BE2C (cell line): ENCODE results near the gene LDLRAD4.

Experiments used
- DNase-seq: peaks from one replicate; pipeline ENCODE4 v3.0.0-alpha.2; 2020
- H3K27me3 ChIP-seq: fragments of 250-450 bp; sonication (Bioruptor Pico); 2 replicates; pipeline ENCODE4 v1.5.1; 2020; ENCODE audit warnings: mild to moderate bottlenecking
- H3K36me3 ChIP-seq: fragments of 250-450 bp; sonication (Bioruptor Pico); 2 replicates; pipeline ENCODE4 v1.5.1; 2020; ENCODE audit warnings: mild to moderate bottlenecking
- H3K4me1 ChIP-seq: fragments of 250-450 bp; sonication (Bioruptor Pico); 2 replicates; pipeline ENCODE4 v1.5.1; 2020
- H3K4me3 ChIP-seq: 2 replicates; pipeline ENCODE4 v1.5.1; 2011; ENCODE audit warnings: low read depth, low read length
- H3K9me3 ChIP-seq: fragments of 250-450 bp; sonication (Bioruptor Pico); 2 replicates; pipeline ENCODE4 v1.5.1; 2020
- CTCF ChIP-seq: IDR thresholded peaks from 2 replicates; pipeline ENCODE4 v1.5.1; 2012; ENCODE audit warnings: mild to moderate bottlenecking, low read depth, low read length

Gene LDLRAD4

GRCh38 chr18:13361431-13361830 lies 142.9 kb downstream of the LDLRAD4 start:
- TF ChIP-seq CTCF: no peak
- no peak for DNase-seq
- Histone ChIP-seq H3K4me1 (no peaks in the 10 kb centered on the region), H3K9me3 (no peaks in the 10 kb centered on the region), H3K4me3 (no peak overlapping the region), H3K36me3 (no peaks in the 10 kb centered on the region), H3K27me3 (no peaks in the 10 kb centered on the region)

- Histone ChIP-seq H3K9me3 (no peaks in the 10 kb centered on the region), H3K4me1 (no peaks in the 10 kb centered on the region), H3K27me3 (no peaks in the 10 kb centered on the region), H3K36me3 (no peaks in the 10 kb centered on the region), H3K4me3 (no peak overlapping the region)
- no peak for DNase-seq
- TF ChIP-seq CTCF: no peak
Measured at GRCh38 chr18:13362051-13362450, 143.5 kb downstream of the LDLRAD4 start.

DNA sequence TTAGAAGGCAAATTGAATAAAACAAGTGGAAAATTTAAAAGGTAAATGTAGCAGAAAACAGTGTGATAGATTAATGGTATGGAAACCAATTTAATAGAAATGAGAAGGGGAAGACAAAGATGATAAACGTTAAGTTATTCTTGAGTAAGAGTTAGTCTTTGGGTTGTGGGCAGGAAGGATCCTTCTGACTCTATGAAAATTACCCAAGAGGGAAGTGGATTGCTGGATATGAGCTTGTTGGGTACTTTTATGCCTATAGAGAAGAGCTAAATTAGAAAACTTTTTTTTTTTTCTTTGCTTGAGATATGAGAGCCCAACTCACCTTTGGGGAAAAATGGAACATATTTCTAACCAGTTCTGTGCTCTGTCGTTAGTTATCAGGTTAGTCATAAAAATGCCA lies 144.0 kb downstream of the LDLRAD4 start:
- H3K36me3 ChIP-seq: no peaks in the 10 kb centered on the region
- no peak for DNase-seq
- no peak overlapping the region for H3K4me3 ChIP-seq
- H3K9me3 ChIP-seq: no peaks in the 10 kb centered on the region
- no peaks in the 10 kb centered on the region for H3K27me3 ChIP-seq
- TF ChIP-seq CTCF: no peak
- H3K4me1 ChIP-seq: no peaks in the 10 kb centered on the region

GRCh38 chr18:13363359-13363758 lies 144.8 kb downstream of the LDLRAD4 start:
- no peaks in the 10 kb centered on the region for H3K27me3 ChIP-seq
- H3K4me1 ChIP-seq: no peaks in the 10 kb centered on the region

DNA sequence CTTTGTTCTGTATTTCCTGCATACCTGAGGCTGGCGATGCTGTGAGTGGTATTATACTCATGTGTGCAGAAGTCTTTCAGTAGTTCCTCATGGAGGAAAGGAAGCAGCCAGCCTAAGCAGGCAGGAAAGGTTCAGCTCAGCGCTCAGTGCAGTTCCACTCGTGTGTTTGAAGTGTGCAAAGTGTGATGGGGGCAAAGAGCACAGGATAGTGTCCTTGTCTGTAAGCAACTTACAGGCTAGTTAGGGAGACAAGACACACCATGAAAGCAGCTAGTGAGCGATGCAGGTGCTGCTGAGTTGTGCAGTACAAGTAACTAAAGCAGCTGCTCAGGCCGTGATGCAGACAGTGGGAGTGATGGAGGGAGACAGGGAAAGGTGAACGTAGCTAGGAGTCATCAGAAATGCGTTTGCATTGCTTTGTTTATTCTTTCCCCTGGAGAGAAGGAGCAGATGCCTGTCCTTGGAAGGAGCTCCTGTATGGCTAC lies 146.2 kb downstream of the LDLRAD4 start:
- H3K4me3 ChIP-seq: no peak overlapping the region
- peaks cover 4% of the 10 kb centered on the region; the same call in 1 of the 2 replicates for H3K4me1 ChIP-seq
- TF ChIP-seq CTCF: no peak
- DNase-seq: no peak
- H3K36me3 ChIP-seq: no peaks in the 10 kb centered on the region
- H3K27me3 ChIP-seq: no peaks in the 10 kb centered on the region
- H3K9me3 ChIP-seq: no peaks in the 10 kb centered on the region

More at GRCh38 chr18:13363359-13363758, 144.8 kb downstream of the LDLRAD4 start:
- TF ChIP-seq CTCF: no peak
- no peaks in the 10 kb centered on the region for H3K9me3 ChIP-seq
- H3K4me3 ChIP-seq: no peak overlapping the region
- no peaks in the 10 kb centered on the region for H3K36me3 ChIP-seq
- no peak for DNase-seq

DNA sequence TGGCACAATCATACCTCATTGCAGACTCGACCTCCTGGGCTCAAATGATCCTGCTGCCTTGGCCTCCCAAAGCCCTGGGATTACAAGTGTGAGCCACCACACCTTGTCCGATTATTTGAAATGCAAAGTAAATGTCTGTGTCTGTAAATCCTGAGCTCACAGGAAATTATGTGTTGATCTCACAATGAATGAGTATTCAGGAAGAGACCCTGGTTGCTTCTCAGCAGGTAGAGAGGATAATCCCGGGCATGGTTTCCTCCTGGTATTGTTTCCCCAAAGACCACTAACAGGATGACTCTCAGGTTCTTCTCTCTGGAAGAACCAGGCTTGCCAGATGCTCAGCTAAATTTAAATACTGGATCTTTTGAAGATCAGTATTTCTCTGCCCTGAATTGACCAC lies 147.6 kb downstream of the LDLRAD4 start:
- peaks cover 4% of the 10 kb centered on the region; the same call in 1 of the 2 replicates for H3K4me1 ChIP-seq
- no peaks in the 10 kb centered on the region for H3K36me3 ChIP-seq
- H3K27me3 ChIP-seq: no peaks in the 10 kb centered on the region
- no peaks in the 10 kb centered on the region for H3K9me3 ChIP-seq
- DNase-seq: no peak
- no peak for TF ChIP-seq CTCF
- H3K4me3 ChIP-seq: no peak overlapping the region
